Effector CD8-positive, alpha-beta T cell (primary cell): ENCODE data around the gene PLAGL2.

Experiments
- DNase-seq: peaks from one replicate; lab custom pipeline; 2025; lab: John Stamatoyannopoulos, UW

PLAGL2 gene

GRCh38 chr20:32231245-32231644 is 23.7 kb upstream of the PLAGL2 start:
- DNase-seq: no peak

DNA sequence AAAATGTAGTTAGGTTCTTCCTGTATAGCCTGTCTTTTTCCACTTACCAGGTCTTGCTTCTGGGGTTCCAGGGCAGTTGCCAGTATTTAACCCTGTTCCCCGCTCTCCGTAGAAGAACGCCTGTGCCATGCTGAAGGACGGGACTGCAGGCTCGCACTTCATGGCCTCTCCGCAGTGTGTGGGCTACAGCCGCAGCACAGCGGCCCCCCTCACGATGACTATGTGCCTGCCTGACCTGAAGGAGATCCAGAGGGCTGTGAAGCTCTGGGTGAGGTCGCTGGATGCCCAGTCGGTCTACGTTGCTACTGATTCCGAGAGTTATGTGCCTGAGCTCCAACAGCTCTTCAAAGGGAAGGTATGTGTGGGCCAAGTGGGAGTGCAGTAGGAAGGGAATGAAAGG is 23.2 kb upstream of the PLAGL2 start:
- no peak for DNase-seq

DNA sequence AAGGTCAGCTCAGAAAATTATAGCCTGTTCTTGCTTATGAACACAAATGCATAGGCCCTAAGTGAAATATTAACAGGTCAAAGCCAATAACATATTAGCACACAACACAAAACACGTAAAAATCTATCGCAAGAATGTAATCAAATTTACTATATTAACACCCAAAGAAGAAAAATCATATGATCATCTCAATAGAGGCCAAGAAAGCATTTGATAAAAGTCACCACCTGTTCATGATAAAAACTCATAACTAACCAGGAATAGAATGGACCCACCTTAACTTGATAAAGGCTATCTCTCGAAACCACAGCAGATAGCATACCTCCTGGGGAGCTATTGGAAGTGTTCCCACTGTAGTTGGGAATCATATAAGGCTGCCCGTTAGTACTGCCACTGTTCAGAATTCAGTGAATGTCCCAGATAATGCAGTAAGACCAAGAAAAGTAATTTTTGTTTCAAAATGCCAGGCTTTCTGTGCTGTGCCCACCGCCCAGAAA is 21.8 kb upstream of the PLAGL2 start:
- DNase-seq: no peak

- no peak for DNase-seq
Measured at GRCh38 chr20:32227744-32228688, 20.5 kb upstream of the PLAGL2 start.

GRCh38 chr20:32227306-32227705 is 19.8 kb upstream of the PLAGL2 start:
- no peak for DNase-seq

DNA sequence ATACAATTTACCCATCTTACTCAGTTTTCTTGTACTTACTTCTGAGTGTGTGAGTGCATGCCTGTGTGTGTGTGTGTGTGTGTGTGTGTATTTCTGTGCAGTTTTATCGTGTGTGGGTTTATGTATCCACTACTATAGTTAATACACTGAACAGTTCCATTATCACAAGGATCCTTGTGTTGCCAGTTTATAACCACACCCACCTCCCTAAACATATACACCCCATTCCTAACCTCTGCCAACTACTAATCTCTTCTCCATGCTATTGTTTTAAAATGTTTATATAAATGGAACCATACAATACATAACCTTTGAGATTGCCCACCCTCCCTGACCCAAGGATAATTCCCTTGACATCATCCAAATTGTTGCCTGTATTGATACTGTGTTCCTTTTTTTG is 18.8 kb upstream of the PLAGL2 start:
- no peak for DNase-seq

DNA sequence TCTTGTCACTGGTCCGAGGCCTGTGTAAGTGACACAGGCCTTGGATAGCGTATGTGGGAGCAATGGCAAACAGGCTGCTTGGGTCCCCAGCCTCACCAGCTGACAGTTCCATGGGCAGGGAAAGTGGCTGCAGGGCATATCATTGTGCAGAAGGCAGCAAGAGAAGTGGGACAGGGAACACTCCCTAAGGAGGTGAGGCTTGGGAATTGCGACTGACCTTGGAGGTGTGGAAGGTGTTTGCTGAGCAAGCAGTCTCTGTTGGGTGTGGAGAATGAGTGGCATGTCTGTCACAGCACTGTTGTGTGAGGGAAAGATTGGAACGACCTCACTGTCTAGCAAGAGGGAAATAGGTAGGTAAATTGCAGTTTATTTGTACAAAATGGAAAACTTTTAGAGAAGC is 16.9 kb upstream of the PLAGL2 start:
- DNase-seq: no peak

GRCh38 chr20:32218156-32218900 is 10.8 kb upstream of the PLAGL2 start:
- DNase-seq: no peak

- no peak for DNase-seq
Measured at GRCh38 chr20:32216179-32217142, 8.9 kb upstream of the PLAGL2 start.

DNA sequence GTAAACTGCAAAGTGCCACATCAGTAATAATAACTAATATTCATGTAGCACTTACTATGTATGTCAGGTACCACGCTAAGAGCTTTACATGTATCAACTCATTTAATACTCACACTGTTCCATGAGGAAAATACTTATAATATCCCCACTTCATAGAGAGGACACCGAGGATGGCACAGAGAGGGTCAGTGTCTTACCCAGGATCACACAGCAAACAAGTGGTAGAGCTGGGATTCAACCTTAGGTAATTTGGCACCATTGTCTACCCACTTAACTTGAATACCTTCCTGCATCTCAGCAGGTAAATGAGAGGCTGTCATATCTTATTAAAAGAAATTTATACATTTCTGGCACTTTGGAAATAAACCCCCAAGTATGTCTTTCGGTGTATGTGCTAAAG is 8.2 kb upstream of the PLAGL2 start:
- no peak for DNase-seq

DNA sequence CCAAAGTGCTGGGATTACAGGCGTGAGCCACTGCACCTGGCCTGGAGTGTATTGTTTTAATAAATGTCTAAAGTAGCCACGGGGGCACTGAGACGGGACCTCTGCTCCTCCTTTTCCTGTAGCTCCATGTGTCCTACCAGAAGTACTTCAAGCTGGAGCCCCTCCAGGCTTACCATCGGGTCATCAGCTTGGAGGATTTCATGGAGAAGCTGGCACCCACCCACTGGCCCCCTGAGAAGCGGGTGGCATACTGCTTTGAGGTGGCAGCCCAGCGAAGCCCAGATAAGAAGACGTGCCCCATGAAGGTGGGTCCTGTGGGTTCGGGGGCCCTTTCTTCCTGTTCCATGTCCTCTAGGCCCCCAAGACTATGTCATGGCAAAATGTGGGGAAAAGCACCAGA is 7.6 kb upstream of the PLAGL2 start:
- DNase-seq: no peak

GRCh38 chr20:32213870-32214269 is 6.3 kb upstream of the PLAGL2 start:
- no peak for DNase-seq

GRCh38 chr20:32209850-32210605 is 2.5 kb upstream of the PLAGL2 start:
- no peak for DNase-seq

- DNase-seq: no peak
Measured at GRCh38 chr20:32208499-32209154, 1.1 kb upstream of the PLAGL2 start.

DNA sequence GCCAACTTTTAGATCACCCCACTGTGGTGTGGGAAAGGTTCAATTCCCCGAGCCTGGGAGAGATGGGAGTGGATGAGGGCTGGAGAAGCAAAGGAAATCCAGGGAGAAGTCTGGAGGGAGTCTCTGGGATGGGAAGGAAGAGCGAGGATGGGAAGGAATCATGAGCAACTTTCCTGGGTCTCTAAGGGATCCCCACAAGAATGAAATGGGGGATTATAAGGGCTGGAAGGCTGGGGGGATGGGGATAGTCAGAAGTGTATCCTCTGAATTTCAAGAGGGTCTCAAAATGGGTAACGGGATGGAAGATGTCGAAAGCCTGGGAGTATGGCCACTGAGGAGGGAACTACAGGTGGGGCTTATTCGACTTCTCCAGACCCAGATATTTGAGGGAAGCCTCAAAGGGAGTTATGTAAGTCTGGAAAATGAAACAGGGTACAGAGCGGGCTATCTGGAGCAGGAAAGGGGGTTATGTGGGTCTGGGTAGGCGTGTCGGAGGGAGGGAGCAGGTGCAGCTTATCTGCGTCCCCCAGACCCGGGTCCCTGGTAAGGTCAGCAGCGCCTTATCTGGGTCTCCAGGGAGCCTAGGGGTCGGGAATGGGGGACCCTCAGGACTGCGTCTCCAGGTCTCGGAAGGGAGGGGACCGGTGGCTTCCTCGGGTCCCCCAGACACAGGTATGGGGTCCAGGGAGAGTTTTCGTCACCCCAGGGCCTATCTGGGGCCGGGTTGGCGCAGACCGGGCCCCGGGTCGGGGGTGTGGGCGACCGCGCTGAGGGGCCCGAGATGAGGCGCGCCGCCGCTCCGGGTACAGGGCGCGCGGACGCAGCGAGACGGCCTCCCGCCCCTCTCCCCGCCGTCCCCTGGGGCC is 550 bp downstream of the PLAGL2 start:
- no peak for DNase-seq

GRCh38 chr20:32205843-32206759 is 1.4 kb downstream of the PLAGL2 start:
- no peak for DNase-seq

- no peak for DNase-seq
Measured at GRCh38 chr20:32205110-32205842, 2.3 kb downstream of the PLAGL2 start.
